HG02981 (cell line): ENCODE results near the gene TIMM23B.
"Not testable (repeated sequence)": the region's sequence is repeated elsewhere in the genome, so short reads cannot be mapped to it uniquely, and the experiment has no call there.

Source experiments
- ATAC-seq: cut with Tn5 transposase; IDR thresholded peaks from one replicate; pipeline ENCODE4 v1.9.1; 2021; ENCODE audit warnings: mild to moderate bottlenecking, moderate library complexity; ENCODE audit not compliant: unreplicated experiment

TIMM23B gene

DNA sequence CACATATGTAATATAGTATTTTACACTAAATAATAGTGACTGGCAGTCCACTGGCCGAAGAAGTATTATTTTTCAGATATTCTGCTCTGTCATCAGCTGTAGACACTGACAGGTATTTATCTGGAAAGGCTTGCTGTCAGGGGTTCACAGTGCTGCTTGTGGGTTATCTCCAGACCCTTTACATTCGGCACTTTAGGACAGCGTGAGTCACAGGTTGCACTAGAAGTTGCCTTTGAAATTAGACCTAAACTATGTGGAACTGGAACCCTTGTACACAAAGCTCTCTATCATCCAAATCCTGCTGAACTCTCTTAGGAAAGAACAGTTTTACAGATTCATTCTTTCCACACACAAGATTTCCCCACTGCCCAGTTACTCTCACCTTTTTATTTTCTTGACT, 30.2 kb downstream of the TIMM23B start:
- ATAC-seq: not testable (repeated sequence)

DNA sequence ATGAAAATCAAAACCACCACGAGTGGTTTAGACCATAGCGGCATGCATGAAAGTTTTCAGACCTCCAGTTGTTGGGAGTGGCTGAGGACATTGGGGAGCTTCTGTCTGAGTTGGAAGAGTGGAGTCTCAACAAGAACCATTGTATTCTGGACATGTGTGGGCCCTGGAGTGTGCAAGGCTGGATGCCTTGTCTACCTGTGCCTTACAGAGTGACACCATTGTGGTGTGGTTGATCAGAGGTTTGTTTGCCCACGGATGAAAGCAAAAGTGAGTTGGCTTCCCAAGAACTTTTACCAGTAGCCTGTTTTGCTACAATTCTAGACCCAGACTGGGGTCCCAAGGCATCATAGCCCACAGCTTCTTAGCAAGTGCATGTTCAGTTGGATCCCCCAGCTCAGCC, 35.9 kb downstream of the TIMM23B start:
- not testable (repeated sequence) for ATAC-seq

DNA sequence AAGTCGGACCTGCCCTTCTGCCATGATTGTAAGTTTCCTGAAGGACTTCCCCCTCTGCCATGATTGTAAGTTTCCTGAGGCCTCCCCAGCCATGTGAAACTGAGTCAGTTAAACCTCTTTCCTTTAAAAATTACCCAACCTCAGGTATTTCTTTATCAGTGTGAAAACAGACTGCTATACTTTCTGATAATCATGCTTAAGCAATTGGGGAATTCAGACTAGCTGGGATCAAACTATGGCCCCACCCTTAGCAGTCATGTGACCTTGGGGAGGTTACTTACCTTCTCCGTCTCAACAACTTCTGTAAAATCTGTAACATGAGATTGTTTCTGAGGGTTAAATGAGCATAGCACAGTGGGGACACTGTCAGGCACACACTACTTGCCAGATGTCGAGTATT, 45.4 kb downstream of the TIMM23B start:
- not testable (repeated sequence) for ATAC-seq

DNA sequence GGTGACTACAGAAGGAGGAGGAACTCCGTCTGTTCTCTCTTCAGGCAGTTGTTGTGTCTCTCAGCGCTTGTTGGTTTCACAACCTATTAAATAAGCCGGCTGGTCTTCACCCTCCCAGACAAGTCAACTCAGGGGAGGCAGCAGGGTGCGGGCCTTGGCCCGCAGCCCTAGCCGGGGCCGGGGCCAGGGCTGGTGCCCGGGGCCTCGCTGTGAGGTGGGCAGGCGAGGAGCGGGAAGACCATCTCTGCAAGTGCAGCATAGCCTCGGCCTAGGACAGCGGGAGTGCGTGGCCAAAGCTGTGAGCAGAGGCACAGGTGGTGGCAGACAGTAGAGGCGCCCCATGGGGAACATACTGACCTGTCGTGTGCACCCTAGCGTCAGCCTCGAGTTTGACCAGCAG, 46.5 kb downstream of the TIMM23B start, which contains the start of gene AGAP6:
Gene AGAP6 (plus strand): TSS at position 31 of the 400 bp plus-strand sequence. CDS start 310 bp downstream, at position 341.
- not testable (repeated sequence) for ATAC-seq

DNA sequence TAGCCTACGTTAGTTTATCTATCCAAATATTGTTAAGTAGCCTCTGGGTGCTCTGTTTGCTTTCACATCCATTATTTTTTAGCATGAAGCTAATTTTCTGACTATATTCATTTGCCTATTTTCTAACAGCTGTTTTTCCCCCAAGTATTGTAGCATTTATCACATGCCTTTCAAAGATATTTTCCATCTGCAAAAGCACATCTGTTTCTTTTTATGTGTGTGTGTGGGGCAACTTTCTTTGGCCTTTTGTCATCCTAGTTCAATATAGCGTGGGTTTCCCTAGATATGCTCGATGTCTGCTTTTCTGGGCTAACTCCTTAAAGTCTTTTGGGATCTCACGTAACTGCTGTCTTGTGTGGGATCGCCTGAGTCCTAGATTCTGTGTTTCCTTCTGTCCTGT, 53.5 kb downstream of the TIMM23B start:
- not testable (repeated sequence) for ATAC-seq

DNA sequence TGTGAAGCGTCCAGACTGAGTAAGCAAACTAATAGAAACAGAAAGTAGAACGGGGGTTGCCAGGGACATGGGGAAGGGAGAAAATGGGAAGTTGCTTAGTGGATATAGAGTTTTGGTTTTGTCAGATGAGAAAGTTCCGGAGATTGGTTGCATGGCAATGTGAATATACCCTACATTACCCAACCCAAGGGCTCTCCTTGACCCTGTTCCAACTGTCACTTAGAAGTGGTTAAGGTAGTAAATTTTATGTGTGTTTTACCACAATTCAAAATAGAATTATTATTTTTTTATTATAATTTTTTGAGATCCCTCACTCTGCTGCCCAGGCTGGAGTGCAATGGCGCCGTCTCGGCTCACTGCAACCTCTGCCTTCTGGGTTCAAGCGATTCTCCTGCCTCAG, 72.2 kb downstream of the TIMM23B start:
- not testable (repeated sequence) for ATAC-seq

DNA sequence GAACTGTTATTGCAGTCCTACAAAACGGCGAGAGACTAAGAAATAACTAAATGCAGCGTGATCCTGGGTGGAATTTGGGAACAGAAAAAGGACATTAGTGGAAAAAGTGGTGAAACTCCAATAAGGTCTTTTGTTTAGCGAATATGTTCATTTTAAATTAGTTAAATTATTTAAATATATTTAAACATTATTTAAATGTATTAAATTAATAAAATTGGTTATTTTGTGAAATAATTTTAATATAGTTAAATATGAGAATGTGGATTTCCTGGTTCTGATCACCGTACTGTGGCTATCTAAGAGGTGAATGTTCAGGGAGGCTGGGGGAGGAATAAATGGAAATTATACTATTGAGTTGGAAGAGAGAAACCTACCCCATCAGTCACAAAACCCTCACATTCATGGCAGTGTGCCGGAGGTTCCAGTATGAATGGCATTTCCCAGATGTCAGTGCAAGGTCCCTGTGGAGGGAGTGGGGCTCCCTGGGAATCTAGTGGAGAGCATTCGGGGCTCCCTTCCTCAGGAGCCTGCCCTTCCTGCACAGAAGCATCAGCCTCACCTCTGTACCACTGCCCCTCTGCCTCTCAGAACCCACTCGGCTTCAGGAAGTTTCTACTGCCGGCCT, 73.9 kb downstream of the TIMM23B start:
- ATAC-seq: not testable (repeated sequence)

DNA sequence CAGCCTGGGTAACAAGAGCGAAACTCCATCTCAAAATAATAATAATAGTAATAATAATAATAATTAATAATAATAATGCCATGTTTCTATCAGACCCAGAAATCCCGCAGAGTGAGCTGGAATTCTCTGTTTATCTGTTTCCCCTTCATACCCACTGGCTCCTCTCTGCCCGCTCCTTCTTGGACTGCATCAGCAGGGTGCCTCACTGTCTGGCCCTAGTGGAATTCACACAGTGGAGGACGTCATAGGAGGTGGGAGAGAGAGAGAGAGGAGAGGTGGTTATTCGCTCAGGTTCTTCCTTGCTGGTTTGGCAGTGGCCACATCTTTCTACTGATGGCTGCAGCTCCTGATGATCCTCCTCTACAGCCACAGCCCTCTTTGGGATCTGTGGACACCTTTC, 75.1 kb downstream of the TIMM23B start:
- ATAC-seq: not testable (repeated sequence)

DNA sequence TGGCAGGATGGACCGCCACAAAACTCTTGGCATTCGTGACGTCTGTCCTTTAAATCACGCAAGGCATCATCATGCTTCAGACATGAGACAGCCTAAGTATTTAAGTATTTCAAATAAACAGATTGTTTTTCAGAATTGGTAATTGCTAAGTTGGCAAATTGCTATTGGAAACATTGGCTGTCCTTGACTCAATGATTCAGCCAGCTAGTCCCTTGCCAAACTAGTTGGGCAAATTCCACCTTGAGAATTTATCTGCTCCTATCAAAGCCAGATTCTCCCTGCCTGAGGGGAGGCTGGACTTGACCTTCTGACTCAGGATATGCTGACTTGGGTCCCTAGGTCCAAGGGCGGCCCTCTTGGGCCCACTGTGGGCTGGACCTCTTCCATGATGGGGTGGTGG, 75.8 kb downstream of the TIMM23B start:
- ATAC-seq: not testable (repeated sequence)

DNA sequence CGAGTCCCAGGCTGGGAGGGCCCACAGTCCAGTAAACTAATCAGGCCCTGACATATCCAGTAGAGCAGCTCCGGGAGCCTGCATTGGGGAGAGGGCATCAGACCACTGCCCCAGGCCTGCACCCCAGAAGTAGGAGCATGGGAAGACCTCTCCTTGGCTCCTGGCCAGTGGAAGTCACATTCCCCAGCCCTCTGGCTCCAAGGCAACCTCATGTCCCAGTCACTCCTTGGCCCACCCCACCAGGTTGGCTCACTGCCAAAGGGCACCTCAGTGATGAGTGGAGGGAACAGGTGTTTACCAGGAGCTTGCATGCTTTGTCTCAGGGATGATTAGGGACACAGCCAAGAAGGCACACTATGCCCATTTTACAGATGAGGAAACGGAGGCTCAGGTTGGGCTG, 77.4 kb downstream of the TIMM23B start:
- ATAC-seq: not testable (repeated sequence)

DNA sequence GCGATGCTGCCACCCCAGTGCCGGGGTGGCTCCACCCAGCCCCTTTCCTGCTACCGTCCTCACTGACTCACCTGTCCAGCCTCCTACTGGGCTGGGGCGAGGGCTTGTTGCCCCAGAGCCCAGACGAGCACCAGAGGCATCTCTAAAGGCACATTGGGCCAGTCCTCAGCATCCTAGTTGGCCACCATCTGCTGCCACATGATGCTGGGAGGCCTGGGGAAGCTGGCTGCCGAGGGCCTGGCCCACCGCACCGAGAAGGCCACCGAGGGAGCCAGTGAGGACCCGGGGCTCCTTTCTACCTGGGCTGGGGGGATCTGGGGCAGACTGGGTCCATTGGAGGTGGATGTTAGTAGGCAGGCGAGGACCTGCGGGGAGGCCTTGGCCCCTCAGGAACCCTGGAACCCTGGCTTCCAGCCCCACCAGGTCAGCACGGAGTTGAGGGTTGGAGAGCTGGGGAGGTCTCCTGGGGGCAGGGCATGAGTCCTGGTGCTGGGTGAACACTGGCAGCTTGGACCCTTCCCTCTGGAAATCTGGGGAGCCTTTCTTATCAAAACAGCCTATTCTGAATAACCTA, 78.7 kb downstream of the TIMM23B start:
- not testable (repeated sequence) for ATAC-seq

DNA sequence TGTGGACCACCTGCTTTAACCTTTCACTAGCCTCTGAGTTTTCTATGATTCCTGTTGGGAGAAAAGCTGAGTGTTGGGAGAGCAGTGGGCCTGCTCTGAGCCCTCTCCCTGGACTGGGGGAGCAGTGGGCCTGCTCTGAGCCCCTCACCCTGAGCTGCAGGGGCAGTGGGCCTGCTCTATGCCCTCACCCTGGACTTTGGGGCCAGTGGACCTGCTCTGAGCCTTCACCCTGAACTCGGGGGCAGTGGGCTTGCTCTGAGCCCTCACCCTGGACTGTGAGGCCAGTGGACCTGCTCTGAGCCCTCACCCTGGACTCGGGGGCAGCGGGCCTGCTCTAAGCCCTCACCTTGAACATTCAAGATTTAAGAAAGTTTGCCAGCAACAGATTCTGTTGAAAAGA, 79.8 kb downstream of the TIMM23B start:
- ATAC-seq: no peak
